Measurements from ENCODE around the gene L3MBTL3.

The L3MBTL3 gene

GRCh38 chr6:129992881-129993280 lies 25.5 kb upstream of the L3MBTL3 start:
- ATAC-seq, result no peak
- TF ChIP-seq ZFP30 (CRISPR knock-in tag; IDR thresholded peaks at IDR 0.05) (no peak), GLIS3 (CRISPR knock-in tag; IDR thresholded peaks at IDR 0.05) (no peak), ISL1 (CRISPR knock-in tag; IDR thresholded peaks at IDR 0.05) (no peak), ARNTL (CRISPR knock-in tag; IDR thresholded peaks at IDR 0.05; ENCODE audit: borderline replicate concordance, low read depth) (no peak)

GRCh38 chr6:129994410-129994809 lies 24.0 kb upstream of the L3MBTL3 start:
- no peak for ATAC-seq
- TF ChIP-seq PPARA (CRISPR knock-in tag; IDR thresholded peaks at IDR 0.05; ENCODE audit: borderline replicate concordance) (no peak), TOX (CRISPR knock-in tag; IDR thresholded peaks at IDR 0.05; ENCODE audit: borderline replicate concordance) (no peak), ISL1 (CRISPR knock-in tag; IDR thresholded peaks at IDR 0.05) (no peak), ZNF8 (CRISPR knock-in tag; IDR thresholded peaks at IDR 0.05) (no peak), ZFP30 (CRISPR knock-in tag; IDR thresholded peaks at IDR 0.05) (no peak), CSRNP3 (CRISPR knock-in tag; IDR thresholded peaks at IDR 0.05) (no peak), RARB (CRISPR knock-in tag; IDR thresholded peaks at IDR 0.05) (no peak), ESRRG (CRISPR knock-in tag; IDR thresholded peaks at IDR 0.05) (no peak), CSDC2 (CRISPR knock-in tag; IDR thresholded peaks at IDR 0.05) (no peak), GLIS3 (CRISPR knock-in tag; IDR thresholded peaks at IDR 0.05) (no peak), TSHZ2 (CRISPR knock-in tag; IDR thresholded peaks at IDR 0.05) (no peak), PATZ1 (CRISPR knock-in tag; IDR thresholded peaks at IDR 0.05; ENCODE audit: borderline replicate concordance) (no peak), TCF4 (CRISPR knock-in tag; IDR thresholded peaks at IDR 0.05; ENCODE audit: borderline replicate concordance) (no peak), POU6F1 (CRISPR knock-in tag; IDR thresholded peaks at IDR 0.05; ENCODE audit: borderline replicate concordance, low read depth) (no peak), ZNF70 (CRISPR knock-in tag; IDR thresholded peaks at IDR 0.05) (no peak), OSR1 (CRISPR knock-in tag; IDR thresholded peaks at IDR 0.05) (no peak), ZC3H10 (CRISPR knock-in tag; IDR thresholded peaks at IDR 0.05) (no peak), ARNTL (CRISPR knock-in tag; IDR thresholded peaks at IDR 0.05; ENCODE audit: borderline replicate concordance, low read depth) (no peak)

GRCh38 chr6:129996387-129996786 lies 22.0 kb upstream of the L3MBTL3 start:
- ATAC-seq, result no peak

More at GRCh38 chr6:129996387-129996786, 22.0 kb upstream of the L3MBTL3 start:
- TF ChIP-seq PATZ1 (CRISPR knock-in tag; IDR thresholded peaks at IDR 0.05; ENCODE audit: borderline replicate concordance) (no peak), TSHZ2 (CRISPR knock-in tag; IDR thresholded peaks at IDR 0.05) (no peak), ISL1 (CRISPR knock-in tag; IDR thresholded peaks at IDR 0.05) (no peak), CSRNP3 (CRISPR knock-in tag; IDR thresholded peaks at IDR 0.05) (no peak), SNAI2 (CRISPR knock-in tag; IDR thresholded peaks at IDR 0.05) (no peak)
